Liver (tissue), 9 donors: ENCODE results near the gene NINJ2. TPM values are rescaled to one million over a fixed set of nuclear protein-coding genes. Genes with fewer than 3 reads are reported as not detected.
"Not testable (repeated sequence)": the region's sequence is repeated elsewhere in the genome, so short reads cannot be mapped to it uniquely, and the experiment has no call there.

Source experiments
- DNase-seq: peaks from one replicate; pipeline ENCODE4 v3.0.0-alpha.2; 2017; ENCODE audit warnings: low spot score
- H3K27ac ChIP-seq, 2 donors: one replicate each; pipeline ENCODE4 v1.7.0; 2013; ENCODE audit warnings: inconsistent platforms in 2 of 2, low read length in 2 of 2, control low read depth in 1 of 2, low read depth in 1 of 2, mild to moderate bottlenecking in 1 of 2
- H3K27me3 ChIP-seq, 4 donors: one replicate each; pipeline versions ENCODE4 v1.6.1 to v1.7.0; 2013; ENCODE audit warnings: low read length in 3 of 4, inconsistent platforms in 1 of 4, mild to moderate bottlenecking in 1 of 4, moderate library complexity in 1 of 4; ENCODE audit not compliant: control insufficient read depth in 4 of 4, insufficient read depth in 4 of 4
- H3K36me3 ChIP-seq, 4 donors: one replicate each; pipeline versions ENCODE4 v1.6.1 to v1.7.0; 2013; ENCODE audit warnings: low read length in 3 of 4, mild to moderate bottlenecking in 3 of 4, low read depth in 1 of 4, moderate library complexity in 1 of 4; ENCODE audit not compliant: control insufficient read depth in 4 of 4, insufficient read depth in 3 of 4
- H3K4me1 ChIP-seq, 4 donors: one replicate each; pipeline versions ENCODE4 v1.6.1 to v1.7.0; 2013; ENCODE audit warnings: low read length in 3 of 4, mild to moderate bottlenecking in 3 of 4, moderate library complexity in 1 of 4; ENCODE audit not compliant: control insufficient read depth in 4 of 4, insufficient read depth in 4 of 4
- H3K4me3 ChIP-seq, 3 donors: one replicate each; pipeline versions ENCODE4 v1.6.1 to v1.7.0; 2013; ENCODE audit warnings: low read length in 3 of 3, control low read depth in 1 of 3, low read depth in 1 of 3, mild to moderate bottlenecking in 1 of 3
- H3K9ac ChIP-seq, 2 donors: one replicate each; pipeline ENCODE4 v1.7.0; 2013; ENCODE audit warnings: low read length in 2 of 2, mild to moderate bottlenecking in 2 of 2, moderate library complexity in 2 of 2, control low read depth in 1 of 2, low read depth in 1 of 2
- H3K9me3 ChIP-seq, 4 donors: one replicate each; pipeline versions ENCODE4 v1.6.1 to v1.7.0; 2013; ENCODE audit warnings: low read length in 3 of 4; ENCODE audit not compliant: control insufficient read depth in 4 of 4
- EGR1 ChIP-seq, 2 donors: IDR thresholded peaks; 2 replicates each; pipeline ENCODE4 v1.6.1; 2016 to 2018; ENCODE audit warnings: antibody characterized with exemption in 2 of 2, low read depth in 2 of 2
- FOXA1 ChIP-seq: IDR thresholded peaks from 2 replicates; pipeline ENCODE4 v1.6.1; 2016; ENCODE audit warnings: antibody characterized with exemption
- FOXA2 ChIP-seq: IDR thresholded peaks from 2 replicates; pipeline ENCODE4 v1.6.1; 2016; ENCODE audit warnings: antibody characterized with exemption
- GABPA ChIP-seq, 2 donors: IDR thresholded peaks in 1 of 2; conservative IDR thresholded peaks in 1 of 2; 2 replicates each; pipeline ENCODE4 v1.6.1; 2016; ENCODE audit warnings: antibody characterized with exemption in 2 of 2, mild to moderate bottlenecking in 1 of 2, moderate library complexity in 1 of 2
- HNF4A ChIP-seq, 2 donors: conservative IDR thresholded peaks; 2 replicates each; pipeline ENCODE4 v1.6.1; 2016; ENCODE audit warnings: antibody characterized with exemption in 2 of 2, mild to moderate bottlenecking in 2 of 2
- HNF4G ChIP-seq: IDR thresholded peaks from 2 replicates; pipeline ENCODE4 v1.6.1; 2016; ENCODE audit warnings: antibody characterized with exemption
- JUND ChIP-seq, 2 donors: IDR thresholded peaks; 2 replicates each; pipeline ENCODE4 v1.6.1; 2016; ENCODE audit warnings: antibody characterized with exemption in 2 of 2
- NR2F2 ChIP-seq: IDR thresholded peaks from 2 replicates; pipeline ENCODE4 v1.6.1; 2016; ENCODE audit warnings: antibody characterized with exemption
- RAD21 ChIP-seq, 2 donors: IDR thresholded peaks; 2 replicates each; pipeline ENCODE4 v1.6.1; 2016; ENCODE audit warnings: antibody characterized with exemption in 2 of 2, mild to moderate bottlenecking in 2 of 2
- RXRA ChIP-seq, 2 donors: IDR thresholded peaks; 2 replicates each; pipeline ENCODE4 v1.6.1; 2017 to 2018; ENCODE audit warnings: antibody characterized with exemption in 2 of 2, mild to moderate bottlenecking in 1 of 2
- SP1 ChIP-seq: IDR thresholded peaks from 2 replicates; pipeline ENCODE4 v1.6.1; 2018; ENCODE audit warnings: antibody characterized with exemption, mild to moderate bottlenecking
- TAF1 ChIP-seq: conservative IDR thresholded peaks from 2 replicates; pipeline ENCODE4 v1.6.1; 2016; ENCODE audit warnings: antibody characterized with exemption, mild to moderate bottlenecking
- YY1 ChIP-seq: IDR thresholded peaks from 2 replicates; pipeline ENCODE4 v1.6.1; 2016; ENCODE audit warnings: antibody characterized with exemption, mild to moderate bottlenecking
- WGBS: extraction: QIAGEN DNeasy Blood & Tissue Kit; methylation state at CpG from one replicate; pipeline ENCODE4 v1.1.7; 2013; 5-methylcytosine and 5-hydroxymethylcytosine counted together
- polyA plus RNA-seq, 2 donors: library from polyadenylated mRNA; stranded (reverse) in 1 of 2; unstranded in 1 of 2; fragments of 200-250 nt in 1 of 2; fragments of >200 nt in 1 of 2; fragmentation: Nextera tagmentation in 1 of 2; extraction: Ambion mirVana in 1 of 2; gene quantifications; one replicate each; pipeline versions ENCODE4 v1.2.1 to v1.2.3, GENCODE V29; 2013 to 2015
- total RNA-seq, 2 donors: library from RNA; depleted of rRNA; stranded (reverse); fragments of >200 nt; gene quantifications; one replicate each; pipeline ENCODE4 v1.2.3, GENCODE V29; 2014
- TF ChIP-seq, protein P1 (sequence below): IDR thresholded peaks from 2 replicates; pipeline ENCODE4 v1.6.1; 2016; ENCODE audit warnings: antibody characterized with exemption
- TF ChIP-seq, protein P2 (sequence below): IDR thresholded peaks from 2 replicates; pipeline ENCODE4 v1.6.1; 2016; ENCODE audit warnings: antibody characterized with exemption
- TF ChIP-seq, protein P3 (sequence below): IDR thresholded peaks from 2 replicates; pipeline ENCODE4 v1.6.1; 2016; ENCODE audit warnings: antibody characterized with exemption, mild to moderate bottlenecking
- TF ChIP-seq, protein P4 (sequence below): IDR thresholded peaks from 2 replicates; pipeline ENCODE4 v1.6.1; 2016; ENCODE audit warnings: antibody characterized with exemption
- TF ChIP-seq, protein P5 (sequence below): fragments of 150-350 bp; IDR thresholded peaks from 2 replicates; pipeline ENCODE4 v1.5.1; 2017; ENCODE audit warnings: improper control_type of control experiment, low read depth, low read length; ENCODE audit not compliant: missing input control
- donor health status: healthy.
- donor health status: healthy.
- donor health status: healthy.
- donor health status: healthy.
- donor health status: healthy.

The NINJ2 gene
- total and polyA plus RNA-seq, 4 donors, result 6.7 to 16.5 (median 15.4) TPM

DNA sequence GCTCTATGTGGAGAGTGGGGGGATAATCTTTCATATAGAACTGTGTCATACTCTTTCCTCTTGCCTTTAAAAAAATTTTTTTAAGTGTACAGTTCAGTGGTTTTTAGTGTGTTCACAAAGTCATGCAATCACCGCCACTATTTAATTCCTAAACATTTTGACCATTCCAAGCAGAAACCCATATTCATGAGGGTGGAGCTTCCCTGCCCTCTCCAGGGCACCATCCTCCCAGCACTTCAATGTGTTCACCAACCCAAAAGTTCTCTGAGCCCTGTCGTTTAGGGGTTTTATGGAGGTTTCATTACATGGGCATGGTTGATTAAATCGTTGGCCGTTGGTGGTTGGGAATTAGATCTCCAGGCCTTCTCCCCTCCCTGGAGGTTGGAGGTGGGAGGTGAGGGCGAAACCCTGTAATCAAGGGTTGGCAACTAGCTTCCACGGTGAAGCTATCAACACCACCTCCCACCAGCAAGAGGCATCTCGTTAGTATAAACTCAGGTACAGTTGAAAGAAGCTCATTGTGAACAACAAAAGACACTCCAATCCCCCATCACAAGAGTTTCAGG is 46.3 kb upstream of the NINJ2 start:
- DNase-seq, result no peak
- Histone ChIP-seq H3K4me3 (no peak overlapping the region), H3K27ac (no peak overlapping the region), H3K9ac (no peak overlapping the region), H3K4me1 (no peaks in the 10 kb centered on the region), H3K36me3 (no peaks in the 10 kb centered on the region), H3K9me3 (no peaks in the 10 kb centered on the region), H3K27me3 (no peaks in the 10 kb centered on the region)
- TF ChIP-seq, protein P1, sequence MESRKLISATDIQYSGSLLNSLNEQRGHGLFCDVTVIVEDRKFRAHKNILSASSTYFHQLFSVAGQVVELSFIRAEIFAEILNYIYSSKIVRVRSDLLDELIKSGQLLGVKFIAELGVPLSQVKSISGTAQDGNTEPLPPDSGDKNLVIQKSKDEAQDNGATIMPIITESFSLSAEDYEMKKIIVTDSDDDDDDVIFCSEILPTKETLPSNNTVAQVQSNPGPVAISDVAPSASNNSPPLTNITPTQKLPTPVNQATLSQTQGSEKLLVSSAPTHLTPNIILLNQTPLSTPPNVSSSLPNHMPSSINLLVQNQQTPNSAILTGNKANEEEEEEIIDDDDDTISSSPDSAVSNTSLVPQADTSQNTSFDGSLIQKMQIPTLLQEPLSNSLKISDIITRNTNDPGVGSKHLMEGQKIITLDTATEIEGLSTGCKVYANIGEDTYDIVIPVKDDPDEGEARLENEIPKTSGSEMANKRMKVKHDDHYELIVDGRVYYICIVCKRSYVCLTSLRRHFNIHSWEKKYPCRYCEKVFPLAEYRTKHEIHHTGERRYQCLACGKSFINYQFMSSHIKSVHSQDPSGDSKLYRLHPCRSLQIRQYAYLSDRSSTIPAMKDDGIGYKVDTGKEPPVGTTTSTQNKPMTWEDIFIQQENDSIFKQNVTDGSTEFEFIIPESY, result no peak
- TF ChIP-seq RAD21 (IDR thresholded peaks at IDR 0.05), result peak; percentile 50
- 91% methylated on average over 7 of the region's 7 CpGs for WGBS

DNA sequence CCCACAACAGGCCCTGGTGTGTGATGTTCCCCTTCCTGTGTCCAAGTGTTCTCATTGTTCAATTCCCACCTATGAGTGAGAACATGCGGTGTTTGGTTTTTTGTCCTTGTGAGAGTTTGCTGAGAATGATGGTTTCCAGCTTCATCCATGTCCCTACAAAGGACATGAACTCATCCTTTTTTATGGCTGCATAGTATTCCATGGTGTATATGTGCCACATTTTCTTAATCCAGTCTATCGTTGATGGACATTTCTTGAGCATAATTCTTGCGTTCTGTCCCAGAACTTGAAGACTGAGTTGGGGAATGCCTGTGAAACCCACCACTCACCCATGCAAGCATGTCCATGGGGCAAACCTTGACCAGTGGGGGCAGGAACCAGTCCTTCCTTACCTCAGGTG is 44.8 kb upstream of the NINJ2 start:
- not testable (repeated sequence) for DNase-seq, H3K9ac ChIP-seq, H3K27ac ChIP-seq, H3K9me3 ChIP-seq, H3K4me1 ChIP-seq, H3K4me3 ChIP-seq, H3K36me3 ChIP-seq, H3K27me3 ChIP-seq
- 51% methylated on average over 2 of the region's 3 CpGs for WGBS

DNA sequence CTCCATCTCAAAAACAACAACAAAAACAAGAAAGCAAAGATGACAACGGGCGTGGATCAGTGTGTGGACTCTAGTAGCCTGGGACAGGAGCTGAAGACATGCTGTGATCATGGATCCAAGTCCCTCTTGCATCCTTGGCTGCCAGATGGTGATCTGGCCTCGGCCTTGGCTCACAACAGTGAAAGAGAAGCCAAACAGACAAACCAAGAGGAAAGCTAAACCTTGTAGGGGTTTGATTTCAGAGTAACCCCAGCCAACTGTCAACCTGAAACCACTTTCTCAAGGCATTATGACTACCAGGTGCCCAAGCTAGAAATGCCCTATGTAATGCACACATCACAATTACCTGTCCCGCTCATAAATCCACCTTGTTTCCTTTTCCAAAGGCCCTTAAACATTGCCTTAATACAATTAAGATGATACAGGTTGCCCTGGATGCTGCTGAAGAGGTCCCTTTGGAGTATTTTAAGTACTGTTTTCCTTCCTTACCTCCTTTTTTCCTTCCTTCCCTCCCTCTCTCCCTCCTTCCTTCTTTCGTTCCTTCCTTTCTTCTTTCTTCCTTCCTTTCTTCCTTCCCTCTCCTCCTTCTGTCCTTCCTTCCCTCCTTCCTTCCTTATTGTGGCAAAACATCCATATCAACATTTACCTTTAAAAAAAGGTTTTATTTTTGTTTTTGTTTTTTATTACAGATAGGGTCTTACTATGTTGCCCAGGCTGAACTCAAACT is 41.4 kb upstream of the NINJ2 start:
- Histone ChIP-seq H3K36me3 (no peaks in the 10 kb centered on the region), H3K9me3 (no peaks in the 10 kb centered on the region), H3K9ac (no peak overlapping the region), H3K4me1 (no peaks in the 10 kb centered on the region), H3K27ac (no peak overlapping the region), H3K4me3 (no peak overlapping the region), H3K27me3 (no peaks in the 10 kb centered on the region)
- TF ChIP-seq EGR1 (IDR thresholded peaks at IDR 0.05; ENCODE audit: low read depth in 2 of 2), result no peak
- TF ChIP-seq, protein P2, sequence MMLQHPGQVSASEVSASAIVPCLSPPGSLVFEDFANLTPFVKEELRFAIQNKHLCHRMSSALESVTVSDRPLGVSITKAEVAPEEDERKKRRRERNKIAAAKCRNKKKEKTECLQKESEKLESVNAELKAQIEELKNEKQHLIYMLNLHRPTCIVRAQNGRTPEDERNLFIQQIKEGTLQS, result no peak
- no peak for TF ChIP-seq JUND (IDR thresholded peaks at IDR 0.05)
- TF ChIP-seq NR2F2, result no peak
- TF ChIP-seq GABPA (IDR thresholded peaks at IDR 0.05 in 1 of 2, conservative IDR thresholded peaks at IDR 0.05 in 1 of 2), result no peak
- TF ChIP-seq FOXA2, result no peak
- no peak for TF ChIP-seq RXRA (IDR thresholded peaks at IDR 0.05)
- TF ChIP-seq, protein P3, sequence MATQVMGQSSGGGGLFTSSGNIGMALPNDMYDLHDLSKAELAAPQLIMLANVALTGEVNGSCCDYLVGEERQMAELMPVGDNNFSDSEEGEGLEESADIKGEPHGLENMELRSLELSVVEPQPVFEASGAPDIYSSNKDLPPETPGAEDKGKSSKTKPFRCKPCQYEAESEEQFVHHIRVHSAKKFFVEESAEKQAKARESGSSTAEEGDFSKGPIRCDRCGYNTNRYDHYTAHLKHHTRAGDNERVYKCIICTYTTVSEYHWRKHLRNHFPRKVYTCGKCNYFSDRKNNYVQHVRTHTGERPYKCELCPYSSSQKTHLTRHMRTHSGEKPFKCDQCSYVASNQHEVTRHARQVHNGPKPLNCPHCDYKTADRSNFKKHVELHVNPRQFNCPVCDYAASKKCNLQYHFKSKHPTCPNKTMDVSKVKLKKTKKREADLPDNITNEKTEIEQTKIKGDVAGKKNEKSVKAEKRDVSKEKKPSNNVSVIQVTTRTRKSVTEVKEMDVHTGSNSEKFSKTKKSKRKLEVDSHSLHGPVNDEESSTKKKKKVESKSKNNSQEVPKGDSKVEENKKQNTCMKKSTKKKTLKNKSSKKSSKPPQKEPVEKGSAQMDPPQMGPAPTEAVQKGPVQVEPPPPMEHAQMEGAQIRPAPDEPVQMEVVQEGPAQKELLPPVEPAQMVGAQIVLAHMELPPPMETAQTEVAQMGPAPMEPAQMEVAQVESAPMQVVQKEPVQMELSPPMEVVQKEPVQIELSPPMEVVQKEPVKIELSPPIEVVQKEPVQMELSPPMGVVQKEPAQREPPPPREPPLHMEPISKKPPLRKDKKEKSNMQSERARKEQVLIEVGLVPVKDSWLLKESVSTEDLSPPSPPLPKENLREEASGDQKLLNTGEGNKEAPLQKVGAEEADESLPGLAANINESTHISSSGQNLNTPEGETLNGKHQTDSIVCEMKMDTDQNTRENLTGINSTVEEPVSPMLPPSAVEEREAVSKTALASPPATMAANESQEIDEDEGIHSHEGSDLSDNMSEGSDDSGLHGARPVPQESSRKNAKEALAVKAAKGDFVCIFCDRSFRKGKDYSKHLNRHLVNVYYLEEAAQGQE, result no peak
- no peak for TF ChIP-seq HNF4G
- no peak for TF ChIP-seq HNF4A (conservative IDR thresholded peaks at IDR 0.05)
- TF ChIP-seq, protein P1, result no peak
- TF ChIP-seq YY1, result no peak
- TF ChIP-seq RAD21 (IDR thresholded peaks at IDR 0.05), result no peak
- TF ChIP-seq, protein P4, sequence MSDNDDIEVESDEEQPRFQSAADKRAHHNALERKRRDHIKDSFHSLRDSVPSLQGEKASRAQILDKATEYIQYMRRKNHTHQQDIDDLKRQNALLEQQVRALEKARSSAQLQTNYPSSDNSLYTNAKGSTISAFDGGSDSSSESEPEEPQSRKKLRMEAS, result no peak
- no peak for TF ChIP-seq FOXA1
- no peak for TF ChIP-seq SP1
- TF ChIP-seq, protein P5, sequence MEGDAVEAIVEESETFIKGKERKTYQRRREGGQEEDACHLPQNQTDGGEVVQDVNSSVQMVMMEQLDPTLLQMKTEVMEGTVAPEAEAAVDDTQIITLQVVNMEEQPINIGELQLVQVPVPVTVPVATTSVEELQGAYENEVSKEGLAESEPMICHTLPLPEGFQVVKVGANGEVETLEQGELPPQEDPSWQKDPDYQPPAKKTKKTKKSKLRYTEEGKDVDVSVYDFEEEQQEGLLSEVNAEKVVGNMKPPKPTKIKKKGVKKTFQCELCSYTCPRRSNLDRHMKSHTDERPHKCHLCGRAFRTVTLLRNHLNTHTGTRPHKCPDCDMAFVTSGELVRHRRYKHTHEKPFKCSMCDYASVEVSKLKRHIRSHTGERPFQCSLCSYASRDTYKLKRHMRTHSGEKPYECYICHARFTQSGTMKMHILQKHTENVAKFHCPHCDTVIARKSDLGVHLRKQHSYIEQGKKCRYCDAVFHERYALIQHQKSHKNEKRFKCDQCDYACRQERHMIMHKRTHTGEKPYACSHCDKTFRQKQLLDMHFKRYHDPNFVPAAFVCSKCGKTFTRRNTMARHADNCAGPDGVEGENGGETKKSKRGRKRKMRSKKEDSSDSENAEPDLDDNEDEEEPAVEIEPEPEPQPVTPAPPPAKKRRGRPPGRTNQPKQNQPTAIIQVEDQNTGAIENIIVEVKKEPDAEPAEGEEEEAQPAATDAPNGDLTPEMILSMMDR, result no peak
- TF ChIP-seq TAF1, result no peak
- DNase-seq, result no peak
- WGBS, result 89% methylated on average over 5 of the region's 5 CpGs
